T1000 (cell line): ENCODE measurements around the gene KITLG.
"Not testable (repeated sequence)": the region's sequence is repeated elsewhere in the genome, so short reads cannot be mapped to it uniquely, and the experiment has no call there.

ENCODE experiments used
- DNase-seq: peaks from one replicate; lab custom pipeline; 2025; ENCODE audit warnings: mixed read lengths; lab: John Stamatoyannopoulos, UW

The KITLG gene

DNA sequence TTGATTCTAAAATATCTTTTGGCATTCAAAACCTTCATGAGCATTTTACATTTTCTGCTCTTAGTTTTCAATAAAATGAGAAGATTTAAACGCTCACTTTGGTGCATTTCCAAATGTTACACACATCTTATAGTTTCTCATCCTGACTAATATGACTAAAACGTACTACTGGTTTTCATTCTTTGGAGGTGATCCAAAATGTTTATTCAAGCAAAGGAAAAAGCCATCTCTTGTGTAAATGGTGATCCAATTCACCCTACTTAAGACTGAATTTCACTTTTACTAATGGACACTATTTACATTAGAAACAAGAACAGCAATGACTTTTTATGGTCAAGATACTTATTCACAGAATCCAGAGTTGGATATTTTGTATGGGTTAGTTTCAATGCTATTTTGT is 86.6 kb downstream of the KITLG start:
- DNase-seq: no peak

DNA sequence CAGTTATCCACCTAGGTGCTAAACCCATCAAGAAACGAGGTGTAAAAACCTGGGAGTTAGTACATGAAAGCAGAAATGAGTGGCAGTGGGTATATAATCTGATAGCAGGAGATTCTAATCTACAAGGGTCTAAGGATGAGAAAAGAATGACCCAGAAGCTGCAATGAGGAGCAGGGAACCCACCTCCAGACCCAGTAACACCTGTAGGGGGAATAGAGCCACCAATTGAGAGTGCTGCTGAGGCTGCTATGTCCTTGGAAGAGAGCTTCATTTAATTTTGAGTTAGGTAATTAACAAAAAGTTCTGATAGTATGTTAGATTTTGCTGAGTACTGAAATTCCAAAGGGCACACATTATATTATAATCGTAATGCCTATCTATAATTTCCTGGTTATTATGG is 89.8 kb downstream of the KITLG start:
- DNase-seq: no peak

DNA sequence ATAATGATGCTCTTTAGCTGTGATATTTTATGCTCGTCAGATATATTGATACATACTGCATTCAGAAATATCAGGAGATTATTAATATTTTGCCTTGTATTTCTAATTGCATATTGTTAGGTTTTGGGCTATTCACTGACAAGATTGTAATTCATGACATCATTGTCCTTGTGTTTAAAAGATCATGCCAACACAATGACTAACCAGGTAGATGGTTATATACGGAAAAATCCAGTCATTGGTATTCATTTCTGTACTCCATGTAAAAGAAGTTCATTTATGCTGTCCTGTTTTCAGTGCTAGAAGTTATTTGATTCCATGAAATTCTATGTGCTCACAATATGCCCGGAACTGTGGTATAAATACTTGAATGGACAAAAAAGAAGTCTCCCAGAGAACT is 107.5 kb downstream of the KITLG start:
- DNase-seq: no peak

DNA sequence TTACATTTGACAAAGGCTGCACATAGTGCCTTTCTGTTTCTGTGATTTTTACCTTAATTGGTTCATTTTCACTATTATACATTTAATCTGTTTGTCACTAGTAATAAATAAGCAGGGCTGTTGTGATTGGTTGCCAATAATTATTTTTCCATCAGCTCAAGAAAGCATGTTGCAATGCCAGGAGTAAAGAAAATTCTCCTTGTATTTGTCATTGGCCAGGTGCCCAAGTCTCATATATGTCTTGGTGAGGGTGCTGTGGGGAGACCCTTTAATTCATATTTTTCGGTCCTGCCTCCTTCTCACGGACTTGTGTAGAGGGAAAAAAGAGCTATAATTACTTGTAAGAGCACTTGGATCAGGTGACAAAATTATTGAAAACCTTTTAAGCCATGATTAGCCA is 108.0 kb downstream of the KITLG start:
- no peak for DNase-seq

DNA sequence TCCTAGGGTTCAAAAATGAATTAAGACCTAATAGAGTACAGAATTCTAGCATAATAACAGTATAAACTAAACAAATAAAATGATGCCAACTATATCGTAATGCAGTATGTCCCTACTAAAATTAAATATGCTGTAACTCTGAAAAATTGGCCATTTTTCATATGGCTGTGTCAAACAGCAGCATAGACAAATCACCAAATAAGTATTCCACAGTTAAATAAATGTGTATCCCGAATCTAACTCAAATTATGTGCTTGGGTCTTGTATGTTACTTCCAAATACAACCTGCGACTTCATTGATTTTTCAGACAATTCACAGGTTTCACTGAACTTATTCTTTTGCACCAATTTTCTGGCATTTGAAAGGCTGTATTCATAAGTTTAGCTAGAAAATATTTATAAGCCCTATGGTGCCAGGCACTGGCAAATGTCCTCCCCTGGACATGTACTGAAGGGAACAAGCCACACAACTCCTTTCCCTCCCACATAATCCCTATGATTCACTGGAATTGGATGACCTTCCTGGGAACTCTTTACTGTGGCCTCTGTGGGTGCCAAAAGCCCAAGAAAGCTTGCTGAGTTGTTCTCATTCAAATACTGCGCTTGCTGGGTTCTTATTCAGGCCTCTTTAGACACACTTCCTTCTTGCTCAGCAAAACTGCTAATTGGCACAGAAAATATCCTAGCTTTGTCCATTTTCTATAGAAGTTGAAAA is 108.8 kb downstream of the KITLG start:
- peak; percentile 86 for DNase-seq

DNA sequence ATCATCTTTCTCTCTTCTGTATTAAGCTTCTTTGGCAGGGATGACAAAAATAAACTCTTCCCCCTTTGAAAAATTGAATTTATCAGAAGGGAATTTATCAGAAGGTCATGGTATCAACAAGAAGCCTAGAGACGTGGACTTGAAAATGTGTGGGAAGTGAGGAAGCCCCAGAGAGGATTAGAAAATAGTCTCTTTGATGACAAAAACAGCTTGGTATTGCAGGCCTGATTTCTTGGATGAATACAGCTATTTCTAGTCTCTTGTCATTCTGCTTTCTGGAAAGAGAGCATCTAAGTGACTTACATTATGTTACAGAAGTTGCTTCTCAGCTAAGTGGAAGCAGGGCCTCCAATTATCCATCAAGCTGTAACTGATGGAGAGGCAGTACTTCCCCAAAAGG is 111.1 kb downstream of the KITLG start:
- no peak for DNase-seq

DNA sequence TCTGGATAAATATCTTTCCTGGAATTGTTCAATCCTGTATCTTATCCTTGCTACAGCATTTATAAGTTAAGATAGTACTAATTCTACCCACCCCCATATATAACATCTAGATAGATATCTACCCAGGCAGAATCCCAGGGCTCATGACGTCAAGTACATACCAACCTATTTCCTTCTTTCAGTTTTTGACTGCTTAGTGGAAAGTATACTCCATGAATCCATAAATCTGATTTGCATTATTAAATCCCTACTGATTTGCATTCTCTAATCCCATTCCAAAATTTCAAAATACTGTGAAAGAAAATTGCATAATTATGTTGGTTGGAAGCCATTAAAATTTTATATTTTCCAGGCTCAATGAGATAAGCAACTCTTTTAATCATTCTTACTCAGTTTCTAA is 111.7 kb downstream of the KITLG start:
- DNase-seq: no peak

DNA sequence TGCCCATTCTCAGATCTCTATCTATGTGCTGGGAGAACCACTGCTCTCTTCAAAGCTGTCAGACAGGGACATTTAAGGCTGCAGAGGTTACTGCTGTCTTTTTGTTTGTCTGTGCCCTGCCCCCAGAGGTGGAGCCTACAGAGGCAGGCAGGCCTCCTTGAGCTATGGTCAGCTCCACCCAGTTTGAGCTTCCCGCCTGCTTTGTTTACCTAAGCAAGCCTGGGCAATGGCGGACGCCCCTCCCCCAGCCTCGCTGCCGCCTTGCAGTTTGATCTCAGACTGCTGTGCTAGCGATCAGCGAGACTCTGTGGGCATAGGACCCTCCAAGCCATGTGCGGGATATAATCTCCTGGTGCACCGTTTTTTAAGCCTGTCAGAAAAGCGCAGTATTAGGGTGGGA is 113.6 kb downstream of the KITLG start:
- not testable (repeated sequence) for DNase-seq

DNA sequence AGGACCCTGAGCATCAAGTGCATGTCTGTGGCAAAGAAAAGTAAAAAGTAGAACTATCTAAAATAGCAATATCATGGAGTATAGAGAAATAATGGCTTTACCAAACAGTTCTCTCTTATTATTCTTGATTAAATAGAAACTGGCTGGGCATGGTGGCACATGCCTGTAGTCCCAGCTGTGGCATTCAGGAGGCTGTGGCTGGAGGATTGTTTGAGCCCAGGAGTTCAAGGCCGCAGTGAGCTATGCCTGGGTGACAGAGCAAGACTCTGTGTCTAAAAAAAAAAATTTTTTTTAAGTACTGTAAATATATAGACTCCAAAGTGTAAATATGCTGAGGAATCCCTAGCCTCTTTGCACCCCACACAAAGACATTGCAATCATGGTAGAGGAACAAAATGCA is 121.9 kb downstream of the KITLG start:
- no peak for DNase-seq

DNA sequence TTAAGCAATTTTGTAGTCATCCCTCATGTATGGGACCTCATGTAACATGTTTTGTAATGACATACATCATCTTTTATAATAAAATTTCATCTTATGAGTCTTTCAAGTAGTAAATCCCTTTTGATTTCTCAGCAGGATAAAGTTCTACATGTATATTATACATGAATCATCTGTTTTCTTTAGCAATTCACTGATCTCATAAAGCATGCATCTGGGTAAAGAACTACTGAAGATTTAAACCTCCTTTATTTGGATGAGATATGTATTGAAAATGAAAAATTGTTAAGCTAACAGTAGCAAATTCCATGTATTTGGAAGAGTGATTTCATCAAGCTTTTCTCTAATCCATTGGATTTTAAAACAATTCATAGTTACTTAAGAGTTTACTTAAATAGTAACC is 126.9 kb downstream of the KITLG start:
- no peak for DNase-seq

DNA sequence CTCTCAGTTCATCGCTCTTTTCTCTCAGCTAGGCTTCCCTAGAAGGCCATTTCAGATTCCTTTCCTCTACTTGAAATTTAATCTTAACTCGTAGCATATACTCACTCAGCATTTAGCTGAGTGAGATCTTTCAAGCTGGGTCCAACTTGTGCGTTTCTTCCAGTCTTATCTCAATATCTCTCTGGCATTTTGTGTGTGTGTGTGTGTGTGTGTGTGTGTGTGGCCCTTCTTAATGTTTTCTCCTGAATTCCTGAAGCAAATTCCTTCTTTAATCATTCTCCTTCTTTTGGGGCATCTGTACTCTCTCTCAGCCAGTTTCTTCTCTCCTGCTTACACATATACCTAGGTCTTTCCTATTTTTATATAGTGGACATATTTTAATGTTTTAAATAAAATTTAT is 129.1 kb downstream of the KITLG start:
- no peak for DNase-seq

DNA sequence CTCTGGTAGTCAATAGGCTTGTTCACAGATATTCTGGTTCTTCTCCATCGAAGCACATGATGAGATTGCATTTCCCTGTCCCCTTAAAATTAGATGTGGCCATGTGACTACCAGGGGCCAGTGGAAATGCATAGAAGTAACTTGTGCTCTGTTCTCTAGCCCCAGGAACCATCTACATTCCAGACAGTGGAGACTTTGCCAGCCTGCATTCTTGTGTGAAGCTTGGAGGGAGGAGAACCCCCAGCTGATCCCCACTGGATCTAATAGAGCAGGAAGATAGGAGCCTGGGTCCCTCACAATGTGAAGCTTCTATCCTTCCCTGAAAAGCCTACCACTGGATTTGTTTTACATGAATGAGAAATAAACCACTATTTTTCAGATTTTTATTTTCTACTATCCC is 130.1 kb downstream of the KITLG start:
- no peak for DNase-seq

DNA sequence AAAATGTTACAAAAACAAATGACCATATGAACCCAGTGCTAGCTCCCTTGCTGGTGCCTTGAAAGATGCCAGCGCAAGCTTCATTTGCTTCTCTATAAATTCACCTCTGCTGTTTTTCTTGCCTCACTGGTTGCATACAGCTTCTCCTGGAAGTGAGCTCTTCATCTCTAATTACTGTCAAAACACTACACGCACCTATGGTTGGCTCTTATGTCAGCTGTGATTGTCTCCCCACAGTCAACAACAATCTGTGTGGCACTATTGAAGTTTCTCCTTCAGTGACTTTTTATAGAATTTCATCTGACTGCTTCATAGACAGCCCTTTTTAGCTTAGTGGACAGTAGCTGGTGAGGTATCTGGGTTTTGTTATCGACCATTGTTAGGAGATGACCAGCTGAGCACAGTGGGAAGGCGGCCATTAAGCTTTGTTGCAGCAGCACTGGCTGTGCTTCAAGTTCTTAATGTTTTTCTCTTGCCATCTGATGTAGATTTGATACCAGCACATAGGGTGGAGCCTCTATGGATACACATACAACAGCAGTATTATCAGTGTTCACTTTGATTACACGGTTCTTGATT is 131.8 kb downstream of the KITLG start:
- DNase-seq: no peak

DNA sequence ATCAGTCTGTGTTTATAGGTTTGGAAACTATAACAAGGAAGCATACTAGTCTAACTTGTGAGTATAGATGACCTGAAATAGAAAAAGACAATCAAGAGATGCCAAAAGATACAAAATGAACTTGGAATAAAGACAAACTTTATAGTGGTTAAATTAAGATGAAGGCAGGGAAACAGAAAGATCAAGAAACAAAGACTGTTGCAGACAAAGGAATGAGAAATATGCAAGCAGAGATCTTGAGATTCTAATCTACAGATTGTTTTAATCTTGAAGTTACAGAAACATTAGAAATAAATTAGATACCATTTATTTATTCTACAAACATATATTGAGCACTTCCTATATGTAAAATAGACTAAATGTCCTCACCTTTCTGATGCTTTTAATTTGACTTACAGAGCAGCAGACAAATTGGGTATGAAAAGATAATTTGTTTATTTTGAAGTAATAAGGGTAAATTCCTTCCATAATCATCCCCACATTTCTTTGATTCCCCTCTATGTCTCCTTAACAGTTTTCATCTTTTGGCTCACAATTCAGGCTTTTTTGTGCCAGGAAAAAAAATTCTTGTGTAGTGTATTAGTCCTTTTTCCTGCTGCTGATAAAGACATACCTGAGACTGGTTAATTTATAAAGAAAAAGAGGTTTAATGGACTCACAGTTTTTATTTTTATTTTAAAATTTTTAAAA is 134.4 kb downstream of the KITLG start:
- no peak for DNase-seq

DNA sequence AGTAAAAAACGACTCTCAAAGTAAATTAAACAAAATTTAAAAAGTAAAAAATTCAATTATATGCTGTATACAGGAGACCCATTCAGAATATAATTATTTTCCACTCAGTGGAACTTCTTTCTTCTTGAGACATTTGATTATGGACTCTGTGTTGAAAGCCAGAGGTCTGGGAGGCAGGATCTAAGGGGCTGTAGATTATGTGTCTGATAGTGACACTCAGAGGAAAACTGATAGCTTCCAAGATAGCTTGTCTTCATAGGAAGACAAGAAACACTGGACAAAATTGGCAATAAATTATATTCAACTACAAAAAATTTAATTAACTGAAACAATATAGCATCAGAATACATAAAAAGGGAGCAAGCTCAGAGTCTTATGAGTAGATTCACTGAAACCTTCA is 135.8 kb downstream of the KITLG start:
- no peak for DNase-seq
